Effector CD4-positive, alpha-beta T cell (primary cell): ENCODE measurements around the gene KCNB1.

Experiments used
- DNase-seq: peaks from one replicate; pipeline ENCODE4 v3.0.0-alpha.2; 2020

KCNB1 gene

GRCh38 chr20:49347156-49347555 is 135.3 kb downstream of the KCNB1 start:
- no peak for DNase-seq

DNA sequence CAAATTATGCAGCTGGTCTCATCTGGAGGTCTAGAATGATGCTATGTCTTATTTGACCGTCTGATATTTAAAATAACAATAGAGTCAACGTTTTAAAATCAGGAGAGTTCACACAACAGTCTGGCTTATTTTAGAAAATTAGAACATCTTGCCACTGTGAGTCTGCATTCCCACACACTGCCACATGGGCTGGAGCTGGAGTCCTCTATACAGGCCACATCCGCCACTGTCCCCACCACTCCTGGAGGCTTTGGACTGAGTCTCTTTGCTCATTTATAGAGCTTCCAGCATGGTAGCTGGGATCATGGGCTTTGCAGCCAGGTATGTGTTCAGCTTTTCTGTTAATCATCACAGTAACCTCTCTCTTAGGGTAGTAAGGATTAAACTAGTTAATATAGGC is 135.8 kb downstream of the KCNB1 start:
- DNase-seq = no peak

DNA sequence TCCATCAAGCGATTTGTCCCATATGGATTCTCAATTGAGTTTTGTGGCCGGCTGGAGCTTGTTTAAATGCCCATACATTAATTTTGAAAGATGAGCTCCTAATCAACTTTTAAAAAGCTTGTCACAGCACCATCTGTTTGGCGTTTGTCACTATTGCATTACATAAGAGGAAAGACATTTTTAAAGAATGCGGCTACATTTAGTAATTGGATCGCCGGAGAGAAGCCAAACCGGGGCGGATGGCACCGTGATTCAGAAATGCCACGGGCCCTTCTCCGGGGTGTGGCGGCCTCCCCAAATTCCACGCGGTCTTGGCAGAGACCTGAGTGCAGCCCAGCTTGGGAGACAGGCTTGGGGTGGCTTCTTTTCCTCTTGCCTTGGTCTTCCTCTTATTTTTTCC is 136.9 kb downstream of the KCNB1 start:
- no peak for DNase-seq

GRCh38 chr20:49344975-49345374 is 137.5 kb downstream of the KCNB1 start:
- no peak for DNase-seq

GRCh38 chr20:49344140-49344539 is 138.3 kb downstream of the KCNB1 start:
- no peak for DNase-seq

DNA sequence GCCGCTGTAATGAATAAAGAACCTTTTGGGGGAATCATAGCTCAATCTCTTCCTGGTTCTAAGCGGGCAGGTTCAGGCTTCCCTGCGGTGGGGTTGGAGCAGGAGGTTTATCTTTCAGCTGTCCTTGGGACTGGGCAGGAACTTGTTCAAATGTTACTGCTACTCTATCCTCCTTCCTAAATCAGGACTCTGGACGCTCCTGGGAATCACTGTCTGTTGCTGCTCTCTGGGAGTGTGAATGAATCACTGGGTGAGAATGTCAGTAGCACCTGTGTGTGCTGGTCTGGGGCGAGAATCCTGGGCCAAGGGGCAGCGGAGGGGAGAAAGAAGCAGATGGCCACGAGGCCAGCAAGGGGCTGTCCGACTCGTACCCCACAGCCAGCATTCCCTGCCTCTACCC is 139.2 kb downstream of the KCNB1 start:
- no peak for DNase-seq

DNA sequence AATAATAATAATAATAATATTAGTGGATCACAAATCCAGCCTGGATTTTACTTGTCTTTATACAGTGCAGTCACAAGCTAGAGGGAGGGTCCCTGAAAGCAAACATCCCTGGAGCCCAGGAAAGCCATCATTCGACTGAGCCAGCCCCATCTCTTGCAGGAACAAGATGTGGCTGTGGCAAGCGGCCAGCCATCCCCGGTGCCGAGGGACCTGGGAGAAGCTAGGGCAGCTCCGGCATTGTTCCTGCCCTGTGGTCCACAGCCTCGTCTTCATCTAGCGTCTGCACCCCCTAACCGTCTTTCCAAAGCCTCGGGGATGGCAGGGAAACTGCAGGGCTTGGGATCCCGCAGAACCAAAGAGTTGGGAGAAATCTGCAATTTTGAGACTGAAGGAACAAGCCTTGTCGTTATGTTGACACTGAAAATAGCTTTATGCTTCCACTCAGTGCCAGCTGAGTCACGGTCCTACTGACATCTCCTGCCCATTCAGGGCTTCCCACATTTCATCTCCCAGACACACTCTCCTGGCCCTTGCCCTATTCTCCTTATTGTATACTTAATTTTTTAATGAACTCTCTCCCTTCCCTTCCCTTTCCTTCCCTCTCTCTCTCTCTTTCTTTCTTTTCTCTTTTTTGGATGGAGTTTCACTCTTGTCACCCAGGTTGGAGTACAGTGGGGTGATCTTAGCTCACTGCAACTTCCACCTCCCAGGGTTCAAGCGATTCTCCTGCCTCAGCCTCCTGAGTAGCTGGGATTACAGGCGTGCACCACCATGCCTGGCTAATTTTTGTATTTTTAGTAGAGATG is 142.1 kb downstream of the KCNB1 start:
- DNase-seq = no peak

- DNase-seq = no peak
These were observed 143.3 kb downstream of the KCNB1 start for GRCh38 chr20:49339123-49339522.

DNA sequence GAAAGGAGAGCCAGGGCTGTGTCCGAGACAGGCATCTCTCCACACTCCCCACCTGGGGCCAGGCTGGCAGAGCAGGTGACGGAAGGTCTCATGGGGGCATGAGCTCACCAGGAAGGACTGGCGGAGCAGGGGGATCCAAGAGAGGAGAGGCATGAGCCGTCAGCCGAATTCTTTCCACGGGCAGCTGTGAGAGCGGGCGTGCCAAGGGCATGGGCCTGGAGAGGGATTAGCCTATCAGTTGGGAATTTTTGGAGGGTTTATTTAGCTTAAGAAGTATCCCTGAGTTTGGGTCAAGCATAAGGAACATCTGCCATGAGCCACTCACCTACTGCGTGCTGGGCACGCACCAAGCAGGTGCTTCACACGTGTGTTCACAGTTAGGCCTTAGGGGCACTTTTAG is 144.4 kb downstream of the KCNB1 start:
- DNase-seq = no peak

DNA sequence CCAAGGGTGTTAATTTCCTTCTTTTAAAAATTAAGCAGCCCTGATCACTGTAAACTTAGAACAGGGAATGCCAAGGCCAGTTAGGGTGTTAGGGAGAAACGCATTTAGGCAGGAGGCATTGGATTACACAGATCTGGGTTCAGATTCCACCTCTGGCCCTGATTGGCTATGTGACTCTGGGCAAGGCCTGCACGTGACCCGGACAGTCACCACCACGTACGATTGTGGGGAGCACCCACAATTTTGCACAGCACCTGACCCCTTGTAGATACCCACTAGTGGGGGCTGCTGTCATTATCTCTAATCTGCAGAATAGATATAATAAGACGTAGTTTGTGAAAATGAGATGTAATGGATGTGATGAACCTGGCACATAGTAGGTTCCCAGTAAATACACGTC is 145.1 kb downstream of the KCNB1 start:
- no peak for DNase-seq

GRCh38 chr20:49336786-49337185 is 145.7 kb downstream of the KCNB1 start:
- DNase-seq = no peak

DNA sequence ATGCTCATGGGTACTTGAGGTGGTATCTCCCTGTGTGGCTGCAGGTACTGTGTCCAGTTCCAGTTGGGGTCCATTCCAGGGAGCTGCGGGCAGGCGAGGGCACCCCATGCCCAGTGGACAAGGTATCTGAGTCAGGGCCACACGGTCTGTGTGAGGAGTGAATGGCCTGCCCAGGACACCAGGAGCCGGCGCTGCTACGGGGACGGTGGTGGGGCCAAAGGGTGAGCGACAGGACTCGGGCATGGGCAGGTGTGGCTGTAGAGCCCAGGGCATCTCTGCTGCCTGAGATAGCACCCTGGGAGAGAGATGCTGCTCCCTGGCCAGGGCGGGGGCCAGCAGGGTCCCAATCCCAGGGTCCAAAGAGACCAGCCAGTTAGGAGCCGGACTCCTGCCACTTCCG is 147.0 kb downstream of the KCNB1 start:
- no peak for DNase-seq

GRCh38 chr20:49330701-49331615 is 151.5 kb downstream of the KCNB1 start:
- DNase-seq = no peak

DNA sequence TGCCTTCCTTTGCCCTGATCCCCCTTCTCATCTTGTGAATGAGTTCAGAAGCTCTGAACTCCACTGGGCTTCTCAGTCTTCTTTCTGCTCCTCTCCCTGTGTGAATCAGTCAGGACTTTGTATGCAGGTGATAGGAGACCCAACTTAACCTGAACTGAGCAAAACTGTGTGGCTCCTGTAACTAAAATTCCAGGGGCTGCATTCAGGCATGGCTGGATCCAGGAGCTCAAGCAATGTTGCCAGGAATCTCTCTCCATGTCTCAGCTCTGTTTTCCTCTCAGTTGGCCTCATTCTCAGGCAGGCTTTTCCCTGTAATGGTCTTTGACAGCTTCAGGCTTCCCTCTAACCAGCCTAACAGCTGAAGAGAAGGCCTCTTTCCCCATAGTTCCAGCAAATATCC is 153.7 kb downstream of the KCNB1 start:
- DNase-seq = no peak

GRCh38 chr20:49326026-49326425 is 156.4 kb downstream of the KCNB1 start:
- no peak for DNase-seq

DNA sequence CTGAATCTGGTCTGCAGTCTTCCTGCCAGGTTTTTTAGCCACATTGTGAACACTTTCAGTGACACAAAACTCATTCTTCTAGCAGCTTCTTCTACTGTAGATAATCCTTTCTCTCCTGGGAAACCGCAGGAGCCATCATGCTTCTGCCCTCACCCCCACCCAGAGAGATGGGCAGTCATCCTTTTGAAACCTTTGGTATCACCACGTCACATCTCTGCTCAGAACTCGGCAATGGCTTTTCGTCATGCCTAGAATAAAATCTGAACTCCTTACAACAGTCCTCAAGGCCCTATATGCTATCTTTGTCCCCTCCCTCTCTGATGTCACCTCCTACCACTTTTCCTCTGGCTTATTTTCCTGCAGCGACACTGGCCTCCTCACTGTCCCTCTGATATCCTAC is 158.2 kb downstream of the KCNB1 start:
- DNase-seq = no peak

DNA sequence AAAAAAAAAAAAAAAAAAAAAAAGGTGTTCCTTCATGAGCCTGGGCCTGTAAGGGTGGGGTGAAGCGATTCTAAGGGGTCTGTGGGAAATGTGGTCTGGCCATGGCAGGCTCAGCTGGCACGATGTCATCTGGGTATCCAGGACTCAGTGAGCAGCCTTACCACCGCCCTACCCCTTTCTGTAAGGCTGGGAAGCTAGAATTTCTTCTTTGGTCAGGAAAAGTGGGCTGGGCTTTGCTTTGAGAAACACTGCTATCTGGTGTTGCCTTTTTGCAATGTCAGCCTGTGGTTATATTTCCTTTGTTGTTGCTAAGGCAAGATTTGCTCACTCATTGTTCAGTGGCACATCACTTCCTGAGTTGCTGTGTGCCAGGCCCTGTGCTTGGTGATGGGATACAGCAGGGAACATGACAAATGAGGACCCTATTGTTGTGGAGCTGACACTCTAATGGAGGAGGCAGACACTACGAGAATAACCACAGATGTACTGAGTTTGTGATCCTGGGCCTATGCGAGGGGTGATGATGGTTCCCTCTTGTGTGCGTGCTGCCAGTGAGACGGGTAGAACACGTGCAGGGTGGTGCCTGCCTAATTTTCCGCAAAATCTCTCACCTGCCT is 158.7 kb downstream of the KCNB1 start:
- DNase-seq = no peak

DNA sequence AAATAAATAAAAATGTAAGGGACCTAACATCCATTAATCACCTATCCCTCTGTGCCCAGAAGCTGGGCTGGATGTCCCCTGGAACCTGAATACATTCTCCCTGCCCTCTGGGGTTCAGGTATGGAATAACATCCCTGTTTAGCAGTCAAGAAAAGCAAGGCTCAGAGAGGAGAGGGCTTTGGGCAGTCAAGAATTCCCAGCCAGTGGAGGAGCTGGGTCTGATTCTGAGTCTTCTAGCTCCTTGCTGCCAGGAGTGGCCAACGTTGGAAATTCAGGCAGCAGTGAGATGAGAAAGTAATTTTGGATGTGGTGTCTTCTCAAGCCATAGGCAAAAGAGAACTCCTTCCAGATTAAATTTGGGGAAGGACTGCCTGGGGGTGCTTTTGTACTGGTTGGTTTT is 162.0 kb downstream of the KCNB1 start:
- no peak for DNase-seq

DNA sequence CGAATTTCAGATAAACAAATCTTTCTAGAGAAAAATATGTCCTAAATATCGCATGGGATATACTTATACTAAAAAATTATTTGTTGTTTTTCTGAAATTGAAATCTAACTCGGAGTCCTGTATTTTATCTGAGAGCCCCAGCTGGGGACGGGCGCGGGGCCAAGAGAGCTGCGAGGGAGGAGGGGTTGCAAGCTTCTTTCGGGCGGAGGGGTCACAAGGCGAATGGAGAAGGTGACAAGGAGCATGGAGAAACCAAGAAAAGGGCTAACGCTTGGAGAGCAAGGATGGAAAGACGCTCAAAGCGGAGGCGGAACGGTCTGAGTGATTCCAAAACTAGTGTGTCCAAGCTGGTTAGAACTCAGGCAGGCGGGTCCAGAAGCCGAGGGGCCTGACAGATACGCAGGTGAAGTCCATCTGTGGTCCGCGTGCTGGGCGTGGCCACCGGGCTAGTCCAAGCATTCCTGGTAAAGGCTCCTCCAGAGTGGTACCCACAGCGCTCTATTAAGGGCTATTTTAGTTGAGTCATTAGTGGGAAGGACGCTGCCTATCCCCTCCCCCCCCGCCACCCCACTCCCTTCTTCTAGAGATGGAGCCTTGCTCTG is 163.2 kb downstream of the KCNB1 start:
- DNase-seq = no peak

DNA sequence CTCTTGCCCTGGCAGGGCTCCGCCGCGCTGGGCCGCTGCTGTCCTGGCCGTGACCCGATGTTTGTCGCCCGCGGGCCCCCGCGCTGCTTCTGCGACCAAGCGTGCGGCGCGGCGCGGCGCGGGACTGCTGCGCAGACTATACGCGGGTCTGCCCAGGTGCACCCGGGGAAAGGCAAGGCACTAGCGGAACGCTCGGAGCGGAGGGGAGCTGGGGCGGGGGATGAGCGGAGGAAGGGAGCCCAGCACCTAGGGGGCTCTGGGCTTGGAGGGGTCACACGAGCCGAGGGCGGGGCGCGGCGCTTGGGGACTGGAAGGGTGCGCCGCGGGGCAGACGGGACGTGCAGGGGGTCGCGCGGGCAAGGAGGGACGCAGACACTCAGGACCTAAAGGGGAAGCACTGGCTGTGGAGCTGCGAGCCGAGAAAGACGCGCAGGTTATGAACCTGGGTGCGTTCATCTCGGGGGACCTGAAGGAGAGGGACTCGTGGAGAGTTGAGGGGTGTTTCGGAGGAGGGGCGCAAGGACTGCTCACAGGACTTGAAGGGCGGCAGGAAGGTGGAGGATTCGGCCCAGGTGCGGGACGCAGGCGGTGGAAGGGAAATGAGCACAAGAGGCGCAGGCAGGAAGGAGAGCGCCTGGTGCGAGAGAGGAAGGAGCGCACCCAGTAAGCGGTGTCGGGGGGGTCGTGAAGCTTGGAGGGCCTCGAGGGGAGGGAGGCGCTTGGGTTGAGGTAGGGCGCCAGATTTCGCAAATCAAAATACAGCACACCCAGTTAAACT is 163.8 kb downstream of the KCNB1 start:
- DNase-seq = no peak

DNA sequence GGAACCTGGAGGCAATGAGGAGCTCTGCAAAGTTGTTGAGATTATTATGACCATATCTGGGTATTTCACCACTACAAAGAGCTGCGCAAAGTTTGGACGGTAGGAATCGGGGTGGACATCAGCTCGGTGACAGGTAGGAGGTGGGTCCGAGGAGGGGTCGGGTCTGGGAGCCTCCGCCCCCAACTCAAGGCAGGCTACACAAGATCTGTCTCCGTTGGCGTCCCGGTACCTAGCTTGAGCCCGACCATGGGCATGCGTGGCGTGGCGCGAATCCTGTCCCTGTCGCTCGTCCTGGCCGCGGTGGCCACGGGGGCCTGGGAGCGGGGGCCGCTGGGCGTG is 164.4 kb downstream of the KCNB1 start:
- DNase-seq = no peak

- no peak for DNase-seq
These were observed 165.8 kb downstream of the KCNB1 start for GRCh38 chr20:49316704-49317103.

- no peak for DNase-seq
These were observed 166.9 kb downstream of the KCNB1 start for GRCh38 chr20:49315580-49315979.
